Dedifferentiated amniotic fluid mesenchymal stem cell (primary cell): ENCODE measurements around the gene SHTN1.

ENCODE experiments used
- DNase-seq: peaks from one replicate; pipeline ENCODE4 v3.0.0-alpha.2; 2016; ENCODE audit errors: extremely low spot score

The SHTN1 gene

GRCh38 chr10:116833986-116834985 is 170.7 kb downstream of the SHTN1 start:
- no peak for DNase-seq

GRCh38 chr10:116831790-116832189 is 173.2 kb downstream of the SHTN1 start:
- no peak for DNase-seq
